GM18870 (cell line): Measurements from ENCODE around the gene KIF16B.
"Not testable (repeated sequence)": the region's sequence is repeated elsewhere in the genome, so short reads cannot be mapped to it uniquely, and the experiment has no call there.

Source experiments
- ATAC-seq: cut with Tn5 transposase; IDR thresholded peaks from one replicate; pipeline ENCODE4 v1.9.1; 2021; ENCODE audit warnings: moderate library complexity; ENCODE audit not compliant: unreplicated experiment

Gene KIF16B

GRCh38 chr20:16440686-16441085 lies 132.6 kb downstream of the KIF16B start:
- no peak for ATAC-seq

DNA sequence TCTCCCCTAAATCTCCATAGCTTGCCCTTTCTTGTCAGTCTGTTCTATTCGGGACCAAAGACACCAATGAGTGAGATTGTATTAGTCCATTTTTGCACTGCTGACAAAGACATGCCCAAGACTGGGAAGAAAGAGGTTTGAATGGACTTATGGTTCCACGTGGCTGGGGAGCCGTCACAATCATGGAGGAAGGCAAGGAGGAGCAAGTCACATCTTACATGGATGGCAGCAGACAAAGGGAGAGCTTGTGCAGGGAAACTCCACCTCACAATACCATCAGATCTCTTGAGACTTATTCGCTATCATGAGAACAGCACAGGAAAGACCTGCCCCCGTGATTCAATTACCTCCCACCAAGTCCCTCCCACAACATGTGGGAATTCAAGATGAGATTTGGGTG lies 133.7 kb downstream of the KIF16B start:
- ATAC-seq, result not testable (repeated sequence)

DNA sequence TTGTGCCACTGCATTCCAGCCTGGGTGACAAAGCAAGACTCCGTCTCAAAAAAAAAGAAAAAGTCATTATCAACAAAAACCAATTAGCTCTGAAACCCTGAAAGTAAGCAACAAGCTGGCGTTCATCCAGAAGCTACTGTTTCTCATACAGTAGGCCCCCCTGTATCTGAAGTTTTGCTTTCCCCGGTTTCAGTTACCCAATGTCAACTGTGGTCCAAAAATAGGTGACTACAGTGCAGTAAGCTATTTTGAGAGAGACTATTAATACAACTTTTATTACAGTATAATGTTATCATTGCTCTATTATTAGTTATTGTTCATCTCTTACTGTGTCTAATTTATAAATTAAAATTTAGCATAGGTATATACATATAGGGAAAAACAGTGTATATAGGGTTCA lies 135.1 kb downstream of the KIF16B start:
- ATAC-seq, result no peak

DNA sequence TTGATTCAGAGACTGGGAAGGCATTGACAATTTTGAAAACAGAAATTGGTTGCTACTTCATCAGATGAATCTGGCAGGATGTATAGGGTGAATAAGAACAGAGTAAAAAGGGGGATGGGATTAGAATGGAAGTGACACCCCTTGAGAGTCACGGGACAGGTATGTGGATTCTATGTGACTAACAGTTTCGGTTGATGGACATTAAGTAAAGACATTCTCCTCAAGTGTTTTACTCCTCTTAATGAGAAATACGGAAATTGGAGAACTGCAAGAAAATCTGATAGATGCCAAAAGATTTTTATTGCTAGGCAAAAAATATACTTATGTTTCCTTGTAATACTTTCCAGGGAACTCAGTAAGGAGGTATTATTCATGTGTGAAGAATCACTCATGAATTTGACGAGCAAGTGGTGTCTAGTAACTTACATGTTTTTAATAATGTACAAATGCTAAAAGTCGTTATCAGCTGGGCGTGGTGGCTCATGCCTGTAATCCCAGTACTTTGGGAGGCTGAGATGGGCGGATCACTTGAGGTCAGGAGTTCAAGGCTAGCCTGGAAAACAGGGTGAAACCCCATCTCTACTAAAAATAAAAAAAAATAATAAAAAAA lies 135.8 kb downstream of the KIF16B start:
- no peak for ATAC-seq

- ATAC-seq, result no peak
Measured at GRCh38 chr20:16434062-16434664, 139.1 kb downstream of the KIF16B start.

DNA sequence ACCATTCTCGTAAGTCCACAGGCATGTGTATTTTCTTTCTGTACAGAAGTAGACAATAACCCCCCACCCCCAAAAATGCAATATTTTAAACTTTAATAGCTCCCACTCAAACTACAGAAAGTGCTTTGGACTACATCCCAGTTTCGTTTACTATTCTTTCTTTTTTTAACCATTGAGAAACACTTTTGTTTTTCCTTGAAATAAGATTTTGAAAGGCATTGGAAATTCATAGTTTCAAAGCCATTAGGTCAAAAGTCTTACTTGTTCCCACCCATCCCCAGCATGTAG lies 140.0 kb downstream of the KIF16B start:
- ATAC-seq, result no peak

DNA sequence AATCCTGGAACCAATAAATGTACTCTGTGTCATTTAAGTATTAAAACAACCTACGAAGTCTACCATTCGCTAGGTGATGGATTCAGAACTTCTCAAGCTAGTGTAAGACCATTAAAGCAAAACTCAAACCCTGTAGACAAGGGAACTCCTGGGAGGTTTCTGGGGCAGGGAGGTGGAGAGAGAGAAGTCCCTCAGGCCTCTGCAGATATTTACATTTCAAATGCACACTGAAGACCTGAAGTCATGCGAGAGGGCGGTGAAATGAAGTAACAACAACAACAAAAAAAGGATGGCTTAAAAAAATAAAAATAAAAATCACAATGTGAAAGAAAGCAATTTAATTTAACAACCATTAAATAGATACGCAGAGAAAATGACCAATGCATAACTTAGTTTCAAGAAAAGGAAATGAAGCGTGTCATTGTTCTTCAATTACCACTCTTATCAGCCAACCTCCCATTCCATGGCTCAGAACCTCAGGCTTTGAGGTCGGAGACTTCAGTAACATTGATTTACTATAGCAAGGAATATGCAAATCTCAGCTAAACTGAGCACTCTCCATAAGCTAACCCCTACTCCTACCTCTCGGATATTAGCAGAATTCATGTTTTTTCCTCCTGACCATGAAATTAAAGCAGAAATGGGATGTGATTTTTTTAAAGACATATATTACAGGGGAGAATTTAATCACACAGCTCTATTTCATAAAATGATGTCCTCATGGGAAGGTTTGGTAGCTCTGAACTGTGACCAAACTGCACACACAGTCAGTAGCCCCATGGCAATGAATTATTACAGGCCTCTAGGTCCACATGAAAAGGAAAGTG lies 140.6 kb downstream of the KIF16B start:
- no peak for ATAC-seq

- ATAC-seq, result no peak
Measured at GRCh38 chr20:16428112-16428511, 145.1 kb downstream of the KIF16B start.

DNA sequence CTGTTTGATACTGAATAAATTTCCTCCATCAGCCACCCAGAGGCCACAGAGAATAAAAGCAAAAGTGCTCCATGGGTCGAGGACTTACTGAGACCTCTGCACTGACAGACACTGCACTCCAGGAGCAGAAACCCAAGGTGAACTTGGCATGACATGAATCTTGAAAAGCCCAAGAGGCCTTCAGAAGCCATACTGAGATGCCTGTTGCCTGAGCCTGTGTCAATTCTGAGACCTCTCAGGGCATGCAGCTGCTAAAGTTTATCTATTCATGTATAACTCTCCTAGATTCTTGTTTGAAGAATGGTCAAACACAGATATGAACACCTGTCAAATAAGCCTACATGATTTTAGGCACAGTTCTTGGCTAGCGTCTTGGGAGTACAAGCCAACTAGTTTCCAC lies 145.7 kb downstream of the KIF16B start:
- ATAC-seq, result no peak

DNA sequence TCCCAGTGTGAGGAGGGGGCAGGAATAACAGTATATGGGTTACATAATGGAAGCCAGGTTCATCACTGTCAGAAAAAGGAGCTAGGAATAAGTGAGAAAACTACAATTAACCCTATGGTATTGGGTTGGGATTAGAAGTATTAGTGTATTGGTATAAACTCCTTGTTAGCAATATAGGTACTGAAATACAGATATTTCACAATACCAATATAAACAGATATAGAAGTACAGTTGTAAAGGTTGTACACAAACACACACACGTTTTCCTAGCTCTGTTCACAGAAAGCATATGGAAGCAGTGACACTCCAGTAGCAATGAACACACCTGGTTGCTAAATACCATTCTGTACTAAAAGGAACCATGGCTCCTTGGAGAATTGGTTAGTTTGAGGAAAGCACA lies 148.5 kb downstream of the KIF16B start:
- ATAC-seq, result no peak

- no peak for ATAC-seq
Measured at GRCh38 chr20:16423311-16424212, 149.7 kb downstream of the KIF16B start.

- no peak for ATAC-seq
Measured at GRCh38 chr20:16419138-16419715, 154.0 kb downstream of the KIF16B start.

- no peak for ATAC-seq
Measured at GRCh38 chr20:16418616-16419015, 154.6 kb downstream of the KIF16B start.

- ATAC-seq, result no peak
Measured at GRCh38 chr20:16417001-16417400, 156.2 kb downstream of the KIF16B start.

- no peak for ATAC-seq
Measured at GRCh38 chr20:16415071-16416053, 157.9 kb downstream of the KIF16B start.

- ATAC-seq, result no peak
Measured at GRCh38 chr20:16412906-16413305, 160.3 kb downstream of the KIF16B start.

- no peak for ATAC-seq
Measured at GRCh38 chr20:16411361-16411760, 161.9 kb downstream of the KIF16B start.

- ATAC-seq, result no peak
Measured at GRCh38 chr20:16410626-16411025, 162.6 kb downstream of the KIF16B start.

DNA sequence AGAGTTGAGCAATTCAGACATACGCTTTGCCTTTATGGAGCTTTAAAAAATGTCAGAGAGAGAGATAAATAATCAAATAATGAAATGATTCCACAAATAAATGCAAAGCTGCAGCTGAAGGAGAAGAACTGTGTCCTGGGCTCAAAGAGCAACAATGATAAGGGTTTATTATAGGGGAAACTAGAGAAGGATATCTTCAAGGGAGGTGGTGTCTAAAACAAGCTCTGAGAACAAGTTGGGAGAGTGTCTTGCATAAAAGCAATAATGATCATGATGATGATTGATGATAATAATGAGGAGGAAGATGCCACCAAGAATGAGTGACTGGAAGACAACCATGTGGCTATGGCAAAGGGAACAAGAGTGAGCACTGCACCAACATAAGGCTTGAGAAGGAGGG lies 164.3 kb downstream of the KIF16B start:
- no peak for ATAC-seq
